H1 (cell line): Measurements from ENCODE around the gene SPIB. TPM values are rescaled to one million over a fixed set of nuclear protein-coding genes. Genes with fewer than 3 reads are reported as not detected.
A peak's percentile ranks its signal among the peaks of the same experiment; 100 is the strongest.

ENCODE experiments used
- BACH1 ChIP-seq: IDR thresholded peaks from 2 replicates; pipeline ENCODE4 v1.6.1; 2012; ENCODE audit warnings: low read length, improper control_type of control experiment
- BCL11A ChIP-seq, 2 experiments: IDR thresholded peaks; one replicate each; pipeline ENCODE4 v1.6.1; 2011; ENCODE audit warnings: low read depth in 2 of 2, low read length in 2 of 2, mild to moderate bottlenecking in 2 of 2
- CBX5 ChIP-seq: fragments of 300-800, 300-1000 bp; sonication (generic); IDR thresholded peaks from 2 replicates; pipeline ENCODE4 v1.7.1; 2016; ENCODE audit warnings: antibody characterized with exemption, low read length, low read depth
- CEBPB ChIP-seq: IDR thresholded peaks from 2 replicates; pipeline ENCODE4 v1.6.1; 2012; ENCODE audit warnings: low read depth, low read length
- CHD2 ChIP-seq: IDR thresholded peaks from 2 replicates; pipeline ENCODE4 v1.6.1; 2012; ENCODE audit warnings: low read length, improper control_type of control experiment
- CREB1 ChIP-seq: IDR thresholded peaks from 2 replicates; pipeline ENCODE4 v1.6.1; 2012; ENCODE audit warnings: inconsistent platforms
- CTBP2 ChIP-seq: IDR thresholded peaks from 2 replicates; pipeline ENCODE4 v1.7.0; 2011; ENCODE audit warnings: borderline replicate concordance, mild to moderate bottlenecking, moderate library complexity, mixed read lengths, low read length; ENCODE audit not compliant: insufficient read depth, insufficient read length
- EGR1 ChIP-seq: IDR thresholded peaks from 2 replicates; pipeline ENCODE4 v1.6.1; 2011; ENCODE audit warnings: low read depth, low read length, borderline replicate concordance
- FOSL1 ChIP-seq: IDR thresholded peaks from 2 replicates; pipeline ENCODE4 v1.6.1; 2011; ENCODE audit warnings: mild to moderate bottlenecking, low read depth, low read length, moderate library complexity; ENCODE audit not compliant: insufficient read depth
- GABPA ChIP-seq: IDR thresholded peaks from 2 replicates; pipeline ENCODE4 v1.6.1; 2011; ENCODE audit warnings: mild to moderate bottlenecking, low read length, moderate library complexity, borderline replicate concordance; ENCODE audit not compliant: insufficient read depth
- JUND ChIP-seq: IDR thresholded peaks from 2 replicates; pipeline ENCODE4 v1.6.1; 2011; ENCODE audit warnings: mild to moderate bottlenecking, improper control_type of control experiment, low read length
- KDM1A ChIP-seq: fragments of 200-600, 300-600 bp; sonication (generic); IDR thresholded peaks from 2 replicates; pipeline ENCODE4 v1.7.1; 2016; ENCODE audit warnings: mild to moderate bottlenecking, low read length, borderline replicate concordance
- KDM4A ChIP-seq: IDR thresholded peaks from one replicate; pipeline ENCODE4 v1.7.1; 2012; ENCODE audit warnings: low read depth, mild to moderate bottlenecking, moderate library complexity, low read length, inconsistent platforms; ENCODE audit not compliant: severe bottlenecking
- MAFK ChIP-seq: IDR thresholded peaks from 2 replicates; pipeline ENCODE4 v1.6.1; 2012; ENCODE audit warnings: low read depth, mild to moderate bottlenecking, improper control_type of control experiment, low read length
- RAD21 ChIP-seq, 2 experiments: IDR thresholded peaks in 1 of 2; conservative IDR thresholded peaks in 1 of 2; 2 replicates each; pipeline ENCODE4 v1.6.1; 2011; ENCODE audit warnings: low read depth in 2 of 2, low read length in 2 of 2, improper control_type of control experiment in 1 of 2, inconsistent platforms in 1 of 2, mild to moderate bottlenecking in 1 of 2, moderate library complexity in 1 of 2
- SAP30 ChIP-seq: fragments of 300-600 bp; sonication (generic); IDR thresholded peaks from 2 replicates; pipeline ENCODE4 v1.7.1; 2012; ENCODE audit warnings: low read length, moderate library complexity, mild to moderate bottlenecking, inconsistent platforms; ENCODE audit not compliant: insufficient read depth, insufficient replicate concordance
- SP2 ChIP-seq: IDR thresholded peaks from 2 replicates; pipeline ENCODE4 v1.6.1; 2012; ENCODE audit warnings: mild to moderate bottlenecking, low read length, inconsistent platforms
- SRF ChIP-seq: IDR thresholded peaks from 2 replicates; pipeline ENCODE4 v1.6.1; 2011; ENCODE audit warnings: mild to moderate bottlenecking, low read depth, low read length, moderate library complexity
- YY1 ChIP-seq: IDR thresholded peaks from 2 replicates; pipeline ENCODE4 v1.6.1; 2011; ENCODE audit warnings: low read depth, mild to moderate bottlenecking, low read length
- polyA plus RNA-seq, 7 experiments: library from polyadenylated mRNA; depleted of rRNA in 3 of 7; stranded (reverse) in 5 of 7; unstranded in 2 of 7; fragments of >200 nt in 5 of 7; fragments of 200-250 nt in 2 of 7; gene quantifications; 1 replicate in 5 of 7; 2 replicates in 1 of 7; 4 replicates in 1 of 7; pipeline versions ENCODE4 v1.2.1 to v1.2.3, GENCODE V29; 2011 to 2013; ENCODE audit warnings: missing spikeins in 2 of 7, mixed read lengths in 2 of 7
- total RNA-seq: library from RNA; stranded (reverse); fragmentation: NEBNext Ultra II Directional; extraction: Animal tissue kit (Norgen Biotek cat#: 25700); gene quantifications from 2 replicates; pipeline ENCODE4 v1.2.1, GENCODE V29; 2021
- TF ChIP-seq, protein P1 (sequence below): IDR thresholded peaks from 2 replicates; pipeline ENCODE4 v1.6.1; 2012; ENCODE audit warnings: low read length, inconsistent platforms
- TF ChIP-seq, protein P2 (sequence below): IDR thresholded peaks from 2 replicates; pipeline ENCODE4 v1.6.1; 2011; ENCODE audit warnings: low read depth, mild to moderate bottlenecking, low read length; ENCODE audit not compliant: insufficient read depth

SPIB gene
- total and polyA plus RNA-seq, 2 of the 8 experiments (the other 6 are each of a cell fraction or from before 2014, with no cell fraction given) = 11.1 to 17.4 TPM

DNA sequence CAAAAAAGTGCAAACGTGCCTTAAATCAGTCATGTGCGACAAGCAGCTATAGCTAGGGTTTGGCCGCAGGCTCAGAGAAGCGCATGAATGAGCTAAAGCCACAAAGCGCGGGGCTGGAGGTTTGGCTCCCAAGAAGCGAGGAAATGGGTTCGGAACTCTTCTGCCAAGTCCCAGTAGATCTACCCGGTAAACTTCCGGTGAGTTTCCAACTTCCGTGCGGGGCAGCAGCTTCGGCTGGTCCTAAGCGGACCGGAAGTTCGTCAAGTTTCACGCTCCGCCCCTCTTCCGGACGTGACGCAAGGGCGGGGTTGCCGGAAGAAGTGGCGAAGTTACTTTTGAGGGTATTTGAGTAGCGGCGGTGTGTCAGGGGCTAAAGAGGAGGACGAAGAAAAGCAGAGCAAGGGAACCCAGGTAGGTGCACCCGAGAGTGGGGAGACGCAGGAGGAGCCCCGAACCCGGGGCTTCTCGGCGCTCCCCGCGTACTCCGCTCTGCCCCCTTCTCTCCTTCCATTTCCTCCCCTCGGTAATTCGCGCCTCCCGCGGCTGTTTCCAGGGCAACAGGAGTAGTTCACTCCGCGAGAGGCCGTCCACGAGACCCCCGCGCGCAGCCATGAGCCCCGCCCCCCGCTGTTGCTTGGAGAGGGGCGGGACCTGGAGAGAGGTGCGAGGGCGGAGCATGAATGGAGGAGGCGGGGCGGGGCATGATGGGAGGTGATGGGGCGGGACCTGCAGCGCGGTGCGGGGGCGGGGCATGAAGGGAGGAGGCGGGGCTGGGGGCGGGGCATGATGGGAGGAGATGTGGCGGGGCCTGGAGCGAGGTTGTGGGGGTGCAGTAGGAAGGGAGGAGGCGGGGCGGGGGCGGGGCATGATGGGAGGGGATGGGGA is 42.3 kb upstream of the SPIB start, which contains the start of gene NR1H2 (continued):
- TF ChIP-seq SP2 (no peak), CTBP2 (no peak), KDM1A (0 out of 2 replicates have a peak, but pooled peaks have one; percentile 13), GABPA (peak; percentile 100), KDM4A (peak; percentile 26), EGR1 (peak; percentile 83), SRF (peak; percentile 73), CREB1 (peak; percentile 95), RAD21 (IDR thresholded peaks at IDR 0.05 in 1 of 2, conservative IDR thresholded peaks at IDR 0.05 in 1 of 2; ENCODE audit: low read depth in 2 of 2, low read length in 2 of 2) (no peak; a peak in 1 of 4 replicates), BACH1 (0 out of 2 replicates have a peak, but pooled peaks have one; percentile 5), FOSL1 (no peak), YY1 (0 out of 2 replicates have a peak, but pooled peaks have one; percentile 6), BCL11A (IDR thresholded peaks at IDR 0.05; ENCODE audit: low read depth in 2 of 2, low read length in 2 of 2) (no peak), MAFK (no peak), JUND (no peak), CHD2 (no peak; the same call in 1 of the 2 replicates), CEBPB (peak; percentile 41; the same call in 1 of the 2 replicates), SAP30 (peak; percentile 63), CBX5 (no peak)
- TF ChIP-seq, protein P1, sequence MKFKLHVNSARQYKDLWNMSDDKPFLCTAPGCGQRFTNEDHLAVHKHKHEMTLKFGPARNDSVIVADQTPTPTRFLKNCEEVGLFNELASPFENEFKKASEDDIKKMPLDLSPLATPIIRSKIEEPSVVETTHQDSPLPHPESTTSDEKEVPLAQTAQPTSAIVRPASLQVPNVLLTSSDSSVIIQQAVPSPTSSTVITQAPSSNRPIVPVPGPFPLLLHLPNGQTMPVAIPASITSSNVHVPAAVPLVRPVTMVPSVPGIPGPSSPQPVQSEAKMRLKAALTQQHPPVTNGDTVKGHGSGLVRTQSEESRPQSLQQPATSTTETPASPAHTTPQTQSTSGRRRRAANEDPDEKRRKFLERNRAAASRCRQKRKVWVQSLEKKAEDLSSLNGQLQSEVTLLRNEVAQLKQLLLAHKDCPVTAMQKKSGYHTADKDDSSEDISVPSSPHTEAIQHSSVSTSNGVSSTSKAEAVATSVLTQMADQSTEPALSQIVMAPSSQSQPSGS = peak; percentile 77; the same call in 1 of the 2 replicates
- TF ChIP-seq, protein P2, sequence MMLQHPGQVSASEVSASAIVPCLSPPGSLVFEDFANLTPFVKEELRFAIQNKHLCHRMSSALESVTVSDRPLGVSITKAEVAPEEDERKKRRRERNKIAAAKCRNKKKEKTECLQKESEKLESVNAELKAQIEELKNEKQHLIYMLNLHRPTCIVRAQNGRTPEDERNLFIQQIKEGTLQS = no peak
